Measurements from ENCODE around the gene MCC.

MCC gene

DNA sequence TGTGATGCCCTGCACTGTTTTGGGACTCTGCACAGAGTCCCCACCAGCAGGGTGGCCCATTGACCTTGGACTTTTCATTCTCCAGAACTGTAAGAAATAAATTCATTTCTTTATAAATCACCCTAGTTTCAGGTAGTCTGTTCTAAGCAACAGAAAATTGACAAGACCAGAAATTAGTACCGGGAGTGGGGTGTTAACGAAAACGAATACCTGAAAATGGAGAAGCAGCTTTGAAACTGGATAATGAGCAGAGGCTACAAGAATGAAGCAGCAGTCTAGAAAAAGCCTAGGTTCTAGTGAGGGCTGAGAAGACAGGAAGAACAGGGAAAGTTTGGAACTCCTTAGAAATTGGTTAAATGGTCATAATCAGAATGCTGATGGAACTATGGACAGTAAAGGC lies 2.1 kb upstream of the MCC start:
- no peak for TF ChIP-seq CTCF (IDR thresholded peaks at IDR 0.05; ENCODE audit: low read depth, low read length)
- H3K27me3 ChIP-seq (ENCODE audit: insufficient read depth, low read depth, severe bottlenecking), result no peaks in the 10 kb centered on the region
- H3K27ac ChIP-seq, result no peak overlapping the region
- no peak for DNase-seq
- no peak overlapping the region for H3K4me3 ChIP-seq (ENCODE audit: low read depth, low read length)
- no peaks in the 10 kb centered on the region for H3K36me3 ChIP-seq
- peaks cover 9% of the 10 kb centered on the region for H3K9me3 ChIP-seq (ENCODE audit: severe bottlenecking)

- Histone ChIP-seq H3K27me3 (ENCODE audit: insufficient read depth, low read depth, severe bottlenecking) (no peaks in the 10 kb centered on the region), H3K9me3 (ENCODE audit: severe bottlenecking) (peaks cover 9% of the 10 kb centered on the region), H3K4me3 (ENCODE audit: low read depth, low read length) (peak overlapping the region; percentile 65), H3K36me3 (no peaks in the 10 kb centered on the region), H3K27ac (no peak overlapping the region)
- no peak for DNase-seq
- no peak for TF ChIP-seq CTCF (IDR thresholded peaks at IDR 0.05; ENCODE audit: low read depth, low read length)
Measured at GRCh38 chr5:113489299-113489698, 1.0 kb upstream of the MCC start.

DNA sequence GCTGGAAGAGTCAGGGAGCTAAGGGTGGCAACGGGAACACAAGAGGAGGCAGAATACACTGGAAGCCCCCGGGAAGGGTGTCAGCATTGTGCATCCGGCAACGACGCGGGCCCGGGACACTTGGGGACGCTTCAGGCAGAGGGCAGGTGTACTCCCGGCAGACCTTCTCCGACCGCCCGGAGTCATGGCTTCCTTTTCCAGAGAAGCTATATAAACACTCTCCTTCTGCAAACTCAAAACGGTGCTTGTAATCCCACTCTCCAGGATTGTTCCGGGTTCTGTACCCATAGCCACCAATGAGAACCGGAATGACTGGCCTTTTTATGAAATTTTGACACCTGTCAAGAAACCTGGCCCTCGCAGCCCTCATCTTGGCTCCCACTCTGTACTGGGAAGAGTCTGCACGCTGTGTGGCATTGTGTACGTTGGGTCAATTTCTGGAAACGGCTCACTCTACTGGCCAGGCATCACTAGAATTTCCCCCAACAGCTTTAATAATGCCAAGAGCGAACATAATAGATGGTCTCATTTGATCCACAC lies 462 bp upstream of the MCC start:
- Histone ChIP-seq H3K27me3 (ENCODE audit: insufficient read depth, low read depth, severe bottlenecking) (no peaks in the 10 kb centered on the region), H3K4me3 (ENCODE audit: low read depth, low read length) (peak overlapping the region; percentile 65)
- no peak for DNase-seq

DNA sequence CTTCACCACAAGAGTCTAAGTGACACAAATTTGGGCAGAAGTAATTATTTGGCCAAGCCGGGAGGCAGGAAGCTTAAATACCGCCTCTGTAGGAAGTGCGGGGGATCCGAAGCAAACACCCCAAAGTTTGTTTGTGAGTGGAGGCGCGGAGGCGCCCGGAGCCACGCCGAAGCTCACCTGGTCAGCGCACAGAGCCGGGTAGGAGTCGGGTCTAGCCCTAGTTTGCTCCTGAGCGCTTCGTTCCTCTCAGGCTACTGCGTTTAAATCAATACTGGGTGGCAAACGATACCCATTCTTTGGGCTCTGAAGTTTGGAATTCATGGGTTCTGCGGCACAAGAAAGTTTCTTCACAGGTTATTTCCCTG lies 855 bp downstream of the MCC start:
- no peaks in the 10 kb centered on the region for H3K36me3 ChIP-seq
- no peak for DNase-seq
- H3K27ac ChIP-seq, result no peak overlapping the region
- no peaks in the 10 kb centered on the region for H3K27me3 ChIP-seq (ENCODE audit: insufficient read depth, low read depth, severe bottlenecking)
- peak overlapping the region; percentile 65 for H3K4me3 ChIP-seq (ENCODE audit: low read depth, low read length)
- H3K9me3 ChIP-seq (ENCODE audit: severe bottlenecking), result peaks cover 9% of the 10 kb centered on the region
- TF ChIP-seq CTCF (IDR thresholded peaks at IDR 0.05; ENCODE audit: low read depth, low read length), result no peak

More for the DNA sequence above, 462 bp upstream of the MCC start:
- Histone ChIP-seq H3K9me3 (ENCODE audit: severe bottlenecking) (peaks cover 9% of the 10 kb centered on the region), H3K36me3 (no peaks in the 10 kb centered on the region), H3K27ac (peak overlapping the region; percentile 66)
- TF ChIP-seq CTCF (IDR thresholded peaks at IDR 0.05; ENCODE audit: low read depth, low read length), result no peak

DNA sequence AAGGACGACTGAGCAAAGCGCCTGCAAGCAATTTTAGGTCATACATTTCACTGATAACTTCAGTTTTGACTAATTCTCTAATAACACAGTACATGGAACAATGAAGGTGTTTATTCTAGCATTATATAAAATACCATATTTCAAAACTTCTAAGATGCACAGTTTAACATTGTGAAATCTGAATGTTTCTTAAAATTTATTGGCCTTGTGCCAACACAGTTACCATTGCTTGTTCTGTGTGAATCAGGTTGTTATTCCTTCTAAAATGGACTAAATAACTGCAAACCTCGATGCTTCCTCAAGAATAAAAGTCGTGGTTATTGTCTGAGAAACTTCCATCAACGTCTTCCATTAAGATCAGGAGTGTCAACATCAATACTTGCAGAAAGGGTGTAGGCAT lies 8.0 kb downstream of the MCC start:
- no peaks in the 10 kb centered on the region for H3K36me3 ChIP-seq
- H3K27me3 ChIP-seq (ENCODE audit: insufficient read depth, low read depth, severe bottlenecking), result no peaks in the 10 kb centered on the region
- H3K4me3 ChIP-seq (ENCODE audit: low read depth, low read length), result no peak overlapping the region
- no peak for DNase-seq
- H3K27ac ChIP-seq, result no peak overlapping the region
- TF ChIP-seq CTCF (IDR thresholded peaks at IDR 0.05; ENCODE audit: low read depth, low read length), result no peak
- H3K9me3 ChIP-seq (ENCODE audit: severe bottlenecking), result no peaks in the 10 kb centered on the region

GRCh38 chr5:113478691-113479090 lies 9.6 kb downstream of the MCC start:
- TF ChIP-seq CTCF (IDR thresholded peaks at IDR 0.05; ENCODE audit: low read depth, low read length), result no peak
- DNase-seq, result no peak
- Histone ChIP-seq H3K9me3 (ENCODE audit: severe bottlenecking) (no peaks in the 10 kb centered on the region), H3K27me3 (ENCODE audit: insufficient read depth, low read depth, severe bottlenecking) (no peaks in the 10 kb centered on the region), H3K27ac (no peak overlapping the region), H3K4me3 (ENCODE audit: low read depth, low read length) (no peak overlapping the region), H3K36me3 (no peaks in the 10 kb centered on the region)
